Measurements from ENCODE around the gene CNTN4. TPM values are rescaled to one million over a fixed set of nuclear protein-coding genes. Genes with fewer than 3 reads are reported as not detected.

Gene CNTN4
- total and polyA plus RNA-seq, 2 of the 8 experiments (the other 6 are each of a cell fraction or from before 2014, with no cell fraction given), result 0.41 to 2.2 TPM

- Histone ChIP-seq H3K23ac (ENCODE audit: insufficient read length) (no peak overlapping the region), H4K8ac (ENCODE audit: extremely low read depth, insufficient read depth, low read length) (no peak overlapping the region), H3K27me3 (replicated peaks in 1 of 4; ENCODE audit: control insufficient read depth in 3 of 4, extremely low read depth in 1 of 4, insufficient read depth in 3 of 4, low read length in 3 of 4) (no peaks in the 10 kb centered on the region), H2AK5ac (ENCODE audit: low read depth, low read length) (no peak overlapping the region), H3K18ac (ENCODE audit: extremely low read depth, low read length) (no peak overlapping the region), H3K9ac (replicated peaks in 1 of 4; ENCODE audit: extremely low read depth in 1 of 4, low read depth in 3 of 4, low read length in 3 of 4) (no peak overlapping the region), H2BK15ac (ENCODE audit: low read length) (no peak overlapping the region), H2BK20ac (ENCODE audit: low read length) (no peak overlapping the region), H4K20me1 (replicated peaks in 1 of 2; ENCODE audit: control insufficient read depth in 1 of 2, insufficient read depth in 2 of 2, low read length in 2 of 2) (no peaks in the 10 kb centered on the region), H2BK120ac (replicated peaks; ENCODE audit: low read depth, low read length) (no peak overlapping the region), H4K91ac (replicated peaks; ENCODE audit: insufficient read length, low read length) (no peak overlapping the region), H3K36me3 (ENCODE audit: control insufficient read depth in 2 of 4, insufficient read depth in 4 of 4, low read length in 3 of 4) (no peaks in the 10 kb centered on the region), H3K4me1 (replicated peaks in 1 of 4; ENCODE audit: control insufficient read depth in 3 of 4, insufficient read depth in 4 of 4, low read length in 3 of 4) (no peaks in the 10 kb centered on the region), H3K4ac (replicated peaks; ENCODE audit: insufficient read length, low read depth, low read length) (no peak overlapping the region), H3K4me3 (ENCODE audit: extremely low read depth in 1 of 4, insufficient read depth in 2 of 4, low read depth in 3 of 4, low read length in 4 of 4) (no peak overlapping the region), H3K4me2 (ENCODE audit: insufficient read depth in 1 of 2, low read depth in 2 of 2, low read length in 2 of 2) (no peak overlapping the region), H2BK12ac (ENCODE audit: low read depth, low read length) (no peak overlapping the region), H3K79me1 (ENCODE audit: low read depth, low read length) (no peaks in the 10 kb centered on the region), H3K23me2 (ENCODE audit: low read depth, low read length) (no peaks in the 10 kb centered on the region), H3K79me2 (ENCODE audit: control insufficient read depth in 1 of 2, insufficient read depth in 2 of 2, low read length in 2 of 2) (no peaks in the 10 kb centered on the region), H3K27ac (ENCODE audit: low read depth, low read length) (no peak overlapping the region), H3K56ac (replicated peaks; ENCODE audit: insufficient read length, low read depth, low read length) (no peak overlapping the region), H2AFZ (ENCODE audit: low read length) (no peak overlapping the region), H4K5ac (ENCODE audit: insufficient read length, low read depth, low read length) (no peak overlapping the region), H3K14ac (ENCODE audit: insufficient read length) (no peak overlapping the region), H3K9me3 (ENCODE audit: insufficient read depth in 2 of 2, low read depth in 1 of 2, low read length in 1 of 2) (no peaks in the 10 kb centered on the region), H2BK5ac (ENCODE audit: low read depth, low read length) (no peak overlapping the region)
- FAIRE-seq, result no peak
- TF ChIP-seq CBX5 (IDR thresholded peaks at IDR 0.05; ENCODE audit: low read depth, low read length) (no peak), BCL11A (IDR thresholded peaks at IDR 0.05; ENCODE audit: low read depth in 2 of 2, low read length in 2 of 2) (no peak), EZH2 (IDR thresholded peaks at IDR 0.05; ENCODE audit: low read depth, low read length, severe bottlenecking) (no peak), E2F6 (IDR thresholded peaks at IDR 0.05) (no peak), SP2 (IDR thresholded peaks at IDR 0.05; ENCODE audit: low read length) (no peak), SUZ12 (IDR thresholded peaks at IDR 0.05; ENCODE audit: low read length) (no peak)
- TF ChIP-seq, protein P1, sequence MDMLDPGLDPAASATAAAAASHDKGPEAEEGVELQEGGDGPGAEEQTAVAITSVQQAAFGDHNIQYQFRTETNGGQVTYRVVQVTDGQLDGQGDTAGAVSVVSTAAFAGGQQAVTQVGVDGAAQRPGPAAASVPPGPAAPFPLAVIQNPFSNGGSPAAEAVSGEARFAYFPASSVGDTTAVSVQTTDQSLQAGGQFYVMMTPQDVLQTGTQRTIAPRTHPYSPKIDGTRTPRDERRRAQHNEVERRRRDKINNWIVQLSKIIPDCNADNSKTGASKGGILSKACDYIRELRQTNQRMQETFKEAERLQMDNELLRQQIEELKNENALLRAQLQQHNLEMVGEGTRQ (IDR thresholded peaks at IDR 0.05; ENCODE audit: low read length), result no peak
- TF ChIP-seq, protein P2, sequence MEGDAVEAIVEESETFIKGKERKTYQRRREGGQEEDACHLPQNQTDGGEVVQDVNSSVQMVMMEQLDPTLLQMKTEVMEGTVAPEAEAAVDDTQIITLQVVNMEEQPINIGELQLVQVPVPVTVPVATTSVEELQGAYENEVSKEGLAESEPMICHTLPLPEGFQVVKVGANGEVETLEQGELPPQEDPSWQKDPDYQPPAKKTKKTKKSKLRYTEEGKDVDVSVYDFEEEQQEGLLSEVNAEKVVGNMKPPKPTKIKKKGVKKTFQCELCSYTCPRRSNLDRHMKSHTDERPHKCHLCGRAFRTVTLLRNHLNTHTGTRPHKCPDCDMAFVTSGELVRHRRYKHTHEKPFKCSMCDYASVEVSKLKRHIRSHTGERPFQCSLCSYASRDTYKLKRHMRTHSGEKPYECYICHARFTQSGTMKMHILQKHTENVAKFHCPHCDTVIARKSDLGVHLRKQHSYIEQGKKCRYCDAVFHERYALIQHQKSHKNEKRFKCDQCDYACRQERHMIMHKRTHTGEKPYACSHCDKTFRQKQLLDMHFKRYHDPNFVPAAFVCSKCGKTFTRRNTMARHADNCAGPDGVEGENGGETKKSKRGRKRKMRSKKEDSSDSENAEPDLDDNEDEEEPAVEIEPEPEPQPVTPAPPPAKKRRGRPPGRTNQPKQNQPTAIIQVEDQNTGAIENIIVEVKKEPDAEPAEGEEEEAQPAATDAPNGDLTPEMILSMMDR (IDR thresholded peaks at IDR 0.05; ENCODE audit: control extremely low read depth in 1 of 3, insufficient read depth in 1 of 3, low read depth in 1 of 3, low read length in 3 of 3), result no peak
- DNase-seq (ENCODE audit: low read depth in 1 of 2, low spot score in 2 of 2), result no peak
- WGBS, 2 experiments (ENCODE audit: extremely low coverage in 1 of 2, insufficient coverage in 1 of 2, insufficient read length in 1 of 2, insufficient replicate concordance in 2 of 2, low coverage in 1 of 2, low lambda C conversion rate in 2 of 2, missing lambda C conversion rate in 1 of 2), result 90% methylated on average over 1 of the region's 1 CpG; no CpG with 5 or more reads in 1 of the 2 experiments
- ChIA-PET CTCF (ENCODE audit: partially characterized antibody) (no interaction called here), POLR2A (ENCODE audit: partially characterized antibody) (no interaction called here)
Observed at GRCh38 chr3:2869905-2870304, 771.2 kb downstream of the CNTN4 start.
